ENCODE measurements around the gene CCDC71. TPM values are rescaled to one million over a fixed set of nuclear protein-coding genes. Genes with fewer than 3 reads are reported as not detected.

The CCDC71 gene
- total and polyA plus RNA-seq, 2 of the 13 experiments (the other 11 are each of a cell fraction or from before 2014, with no cell fraction given): 9.7 to 14.3 TPM

GRCh38 chr3:49135499-49135898, 30.6 kb downstream of the CCDC71 start:
- no TSS peak for BruUV-seq (replicated peaks)
- peaks cover 15% of the 10 kb centered on the region for H3K79me2 ChIP-seq (ENCODE audit: insufficient read depth, low read length)
- ChIA-PET CTCF (ENCODE audit: low intra/inter-chr PET ratio, low total read pairs) (no interaction called here), POLR2A (interaction anchor here (0.6 to 8.5 kb wide), 6 partner anchors 15 to 43 kb away, joined by 3 to 110 read pairs (median 4); partner anchors contain the start of genes QRICH1 and USP19)
- in situ Hi-C loops (cut with HindIII; ENCODE audit: extremely low pct_ligation_motif_present, low pct_unique_long_range_greater_than_20kb) (no loop called here), intact Hi-C loops (cut with micrococcal nuclease; ENCODE audit: unreplicated experiment) (no loop called here)
- peaks cover 39% of the 10 kb centered on the region for H3K4me1 ChIP-seq (ENCODE audit: insufficient read depth, low read length)
- no peaks in the 10 kb centered on the region for H3K27me3 ChIP-seq (ENCODE audit: control insufficient read depth in 1 of 2, insufficient read depth in 2 of 2, low read length in 2 of 2)
- TF ChIP-seq HNRNPH1 (optimal IDR thresholded peaks at IDR 0.05; ENCODE audit: low read depth, low read length): no peak
- TF ChIP-seq ZNF883 (CRISPR knock-in tag; IDR thresholded peaks at IDR 0.05; ENCODE audit: not compliant biosample characterization): peak; percentile 51
- TF ChIP-seq RARA (CRISPR knock-in tag; IDR thresholded peaks at IDR 0.05): peak; percentile 65
- TF ChIP-seq ZNF558 (CRISPR knock-in tag; IDR thresholded peaks at IDR 0.05; ENCODE audit: borderline replicate concordance): 0 out of 2 replicates have a peak, but pooled peaks have one; percentile 1
- no peak for TF ChIP-seq ZNF557 (CRISPR knock-in tag; IDR thresholded peaks at IDR 0.05)
- TF ChIP-seq MAFK (conservative IDR thresholded peaks at IDR 0.05 in 1 of 2, IDR thresholded peaks at IDR 0.05 in 1 of 2; ENCODE audit: low read length in 2 of 2): peak; percentile 21 to 50; a peak in 2 of 4 replicates
- TF ChIP-seq PHF8 (CRISPR knock-in tag; IDR thresholded peaks at IDR 0.05): 0 out of 2 replicates have a peak, but pooled peaks have one; percentile 0
- no peak overlapping the region for H3K4me2 ChIP-seq (ENCODE audit: low read depth, low read length)
- 7% methylated on average over 4 of the region's 4 CpGs for WGBS (ENCODE audit: low lambda C conversion rate)
- peak overlapping the region; percentile 46 for H3K27ac ChIP-seq (ENCODE audit: extremely low read length, insufficient read depth, low read length)
- no peaks in the 10 kb centered on the region for H3K9me3 ChIP-seq (ENCODE audit: low read length)
- no peak overlapping the region for H3K9ac ChIP-seq (ENCODE audit: insufficient read depth, low read depth, low read length)
- peak; percentile 2 for ATAC-seq
- no peak for DNase-seq (ENCODE audit: low spot score)
- no peak overlapping the region for H3K4me3 ChIP-seq (replicated peaks in 1 of 3; ENCODE audit: insufficient read depth in 1 of 3, low read depth in 2 of 3, low read length in 3 of 3)
- peaks cover 0 to 6% of the 10 kb centered on the region in 2 experiments; a peak in 1 of 5 replicates for H3K36me3 ChIP-seq (replicated peaks in 1 of 2; ENCODE audit: control insufficient read depth in 1 of 2, insufficient read depth in 2 of 2, low read length in 2 of 2)
- no peak for FAIRE-seq
- H4K20me1 ChIP-seq (ENCODE audit: insufficient read depth, low read length): no peaks in the 10 kb centered on the region
- no peak overlapping the region for H2AFZ ChIP-seq (ENCODE audit: low read length)

Measured in HepG2 (cell line).